Psoas muscle (tissue), 8 donors: ENCODE data around the gene PGF. TPM values are rescaled to one million over a fixed set of nuclear protein-coding genes. Genes with fewer than 3 reads are reported as not detected.

Experiments
- ATAC-seq, 4 donors: fragments of 200-7000 bp; cut with Tn5 transposase; one replicate each; pipeline ENCODE4 v1.9.1; 2020; ENCODE audit warnings: moderate library complexity in 3 of 4, mild to moderate bottlenecking in 2 of 4
- DNase-seq, 2 donors: peaks; one replicate each; pipeline ENCODE4 v3.0.0-alpha.2; 2020
- H3K27ac ChIP-seq: fragments of 200-600 bp; one replicate; pipeline ENCODE4 v1.8.0; 2022
- H3K27me3 ChIP-seq, 3 donors: fragments of 200-600 bp in 1 of 3; one replicate each; pipeline versions ENCODE4 v1.6.1 to v1.8.0; 2013 to 2022; ENCODE audit warnings: low read length in 2 of 3, mild to moderate bottlenecking in 2 of 3, moderate library complexity in 1 of 3; ENCODE audit not compliant: insufficient read depth in 3 of 3
- H3K36me3 ChIP-seq, 2 donors: fragments of 200-600 bp in 1 of 2; one replicate each; pipeline versions ENCODE4 v1.6.1 to v1.8.0; 2013 to 2022; ENCODE audit warnings: low read depth in 1 of 2, mild to moderate bottlenecking in 1 of 2, moderate library complexity in 1 of 2; ENCODE audit not compliant: insufficient read depth in 1 of 2
- H3K4me1 ChIP-seq: fragments of 200-600 bp; one replicate; pipeline ENCODE4 v1.8.0; 2022
- H3K4me3 ChIP-seq: fragments of 200-600 bp; one replicate; pipeline ENCODE4 v1.8.0; 2022; ENCODE audit warnings: mild to moderate bottlenecking
- H3K9me3 ChIP-seq: fragments of 200-600 bp; one replicate; pipeline ENCODE4 v1.8.0; 2022
- WGBS, 3 donors: extraction: QIAGEN DNeasy Blood & Tissue Kit; methylation state at CpG; one replicate each; pipeline versions ENCODE4 v1.1.6 to v1.1.7; 2013; 5-methylcytosine and 5-hydroxymethylcytosine counted together
- intact Hi-C, 2 donors: fragments of 100-400 bp; cut with DNase I; formaldehyde crosslinking; loops; one replicate each; pipeline versions ENCODE4 v1.11.0 to v1.14.2; 2022
- long read RNA-seq, 2 donors: library from polyadenylated mRNA; unstranded; transcript quantifications; one replicate each; pipeline ENCODE4 v2.0.0, GENCODE V29; 2021
- polyA plus RNA-seq, 3 donors: library from polyadenylated mRNA; stranded (reverse); fragments of 200-250 nt; gene quantifications; one replicate each; pipeline ENCODE4 v1.2.3, GENCODE V29; 2013
- total RNA-seq, 4 donors: library from RNA; stranded (reverse); fragmentation: NEBNext Ultra II Directional in 2 of 4; extraction: Animal tissue kit (Norgen Biotek cat#: 25700) in 2 of 4; gene quantifications; one replicate each; pipeline versions ENCODE4 v1.2.1 to v1.2.4, GENCODE V29; 2021 to 2023
- TF ChIP-seq, protein P1 (sequence below): fragments of 200-600 bp; IDR thresholded peaks from one replicate; pipeline ENCODE4 v1.8.0; 2022; ENCODE audit warnings: antibody characterized with exemption
- donor health status: healthy with polysubstance abuse.
- donor health status: DM: no; HTN: no; CAD: no; lungs with moderate emphysema.
- donor health status: Bipolar disorder and iron deficiency.
- donor health status: healthy.
- donor health status: DM: yes; HTN: yes; CAD: no.
- donor health status: DM: no; HTN: no; CAD: no.
- donor health status: DM: no; HTN: no; CAD: no.
- donor health status: DM: yes; HTN: yes; CAD: no.

Gene PGF
- 1 to 10 TPM; 4.1 to 9.8 (median 8.1) TPM for total RNA-seq
- polyA plus RNA-seq = 1 to 10 TPM; 2.5 to 9.2 (median 2.6) TPM
- long read RNA-seq, donor 1, transcript PGF-206 (7 exons, 1,927 nt) = minor isoform, 6 of 17 reads
- long read RNA-seq, donor 1, transcript PGF-203 (6 exons, 1,699 nt) = major isoform, 7 of 17 reads
- long read RNA-seq, donor 1, partial matches to known transcripts = 1 of 17 reads
- long read RNA-seq, donor 1, other reads (novel, unspliced or antisense) = 3 of 17 reads
- long read RNA-seq, donor 2, transcript PGF-203 (6 exons, 1,699 nt) = minor isoform, 10 of 24 reads
- long read RNA-seq, donor 2, transcript PGF-206 (7 exons, 1,927 nt) = major isoform, 12 of 24 reads
- long read RNA-seq, donor 2, partial matches to known transcripts = 0 of 24 reads
- long read RNA-seq, donor 2, other reads (novel, unspliced or antisense) = 1 of 24 reads

- Histone ChIP-seq H3K27ac (peak within 1 kb of the TSS; percentile 50), H3K4me3 (peak within 1 kb of the TSS; percentile 66), H3K27me3 (no peaks in the 10 kb centered on the region), H3K36me3 (no peaks in the 10 kb centered on the region), H3K4me1 (no peaks in the 10 kb centered on the region), H3K9me3 (no peaks in the 10 kb centered on the region)
- TF ChIP-seq, protein P1, sequence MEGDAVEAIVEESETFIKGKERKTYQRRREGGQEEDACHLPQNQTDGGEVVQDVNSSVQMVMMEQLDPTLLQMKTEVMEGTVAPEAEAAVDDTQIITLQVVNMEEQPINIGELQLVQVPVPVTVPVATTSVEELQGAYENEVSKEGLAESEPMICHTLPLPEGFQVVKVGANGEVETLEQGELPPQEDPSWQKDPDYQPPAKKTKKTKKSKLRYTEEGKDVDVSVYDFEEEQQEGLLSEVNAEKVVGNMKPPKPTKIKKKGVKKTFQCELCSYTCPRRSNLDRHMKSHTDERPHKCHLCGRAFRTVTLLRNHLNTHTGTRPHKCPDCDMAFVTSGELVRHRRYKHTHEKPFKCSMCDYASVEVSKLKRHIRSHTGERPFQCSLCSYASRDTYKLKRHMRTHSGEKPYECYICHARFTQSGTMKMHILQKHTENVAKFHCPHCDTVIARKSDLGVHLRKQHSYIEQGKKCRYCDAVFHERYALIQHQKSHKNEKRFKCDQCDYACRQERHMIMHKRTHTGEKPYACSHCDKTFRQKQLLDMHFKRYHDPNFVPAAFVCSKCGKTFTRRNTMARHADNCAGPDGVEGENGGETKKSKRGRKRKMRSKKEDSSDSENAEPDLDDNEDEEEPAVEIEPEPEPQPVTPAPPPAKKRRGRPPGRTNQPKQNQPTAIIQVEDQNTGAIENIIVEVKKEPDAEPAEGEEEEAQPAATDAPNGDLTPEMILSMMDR = no peak
- ATAC-seq (peak; percentile 77 to 88 (median 83)), DNase-seq (peak; percentile 73 to 85)
- WGBS, 3 donors = 3 to 5% (median 4%) methylated on average over 51 to 73 of the region's 73 CpGs
- intact Hi-C loops = no loop called here
Measured at GRCh38 chr14:74955229-74956026, at the start of gene PGF. Gene PGF (minus strand): TSS chr14:74955597. CDS start chr14:74955242, 355 bp downstream.

GRCh38 chr14:75003250-75004027 is 48.0 kb upstream of the PGF start:
- 7 to 10% (median 9%) methylated on average over 18 of the region's 18 CpGs for WGBS, 3 donors
- TF ChIP-seq, protein P1 = no peak
- intact Hi-C loops = loop anchor here (5.0 to 10.0 kb wide), 2 partner anchors 56 to 61 kb away; partner anchors contain the start of genes ACYP1 (in 1 of the 2) and ZC2HC1C (in 1 of the 2)
- ATAC-seq (peak in 3 of 4 donors; percentile 0 to 6 (median 4)), DNase-seq (no peak)
- peaks cover 9 to 47% of the 10 kb centered on the region in 2 donors for H3K36me3 ChIP-seq
- H3K4me1 ChIP-seq = peaks cover 16% of the 10 kb centered on the region
- H3K4me3 ChIP-seq = peak overlapping the region; percentile 92
- H3K9me3 ChIP-seq = peaks cover 10% of the 10 kb centered on the region
- H3K27me3 ChIP-seq = no peaks in the 10 kb centered on the region
- peak overlapping the region; percentile 92 for H3K27ac ChIP-seq

DNA sequence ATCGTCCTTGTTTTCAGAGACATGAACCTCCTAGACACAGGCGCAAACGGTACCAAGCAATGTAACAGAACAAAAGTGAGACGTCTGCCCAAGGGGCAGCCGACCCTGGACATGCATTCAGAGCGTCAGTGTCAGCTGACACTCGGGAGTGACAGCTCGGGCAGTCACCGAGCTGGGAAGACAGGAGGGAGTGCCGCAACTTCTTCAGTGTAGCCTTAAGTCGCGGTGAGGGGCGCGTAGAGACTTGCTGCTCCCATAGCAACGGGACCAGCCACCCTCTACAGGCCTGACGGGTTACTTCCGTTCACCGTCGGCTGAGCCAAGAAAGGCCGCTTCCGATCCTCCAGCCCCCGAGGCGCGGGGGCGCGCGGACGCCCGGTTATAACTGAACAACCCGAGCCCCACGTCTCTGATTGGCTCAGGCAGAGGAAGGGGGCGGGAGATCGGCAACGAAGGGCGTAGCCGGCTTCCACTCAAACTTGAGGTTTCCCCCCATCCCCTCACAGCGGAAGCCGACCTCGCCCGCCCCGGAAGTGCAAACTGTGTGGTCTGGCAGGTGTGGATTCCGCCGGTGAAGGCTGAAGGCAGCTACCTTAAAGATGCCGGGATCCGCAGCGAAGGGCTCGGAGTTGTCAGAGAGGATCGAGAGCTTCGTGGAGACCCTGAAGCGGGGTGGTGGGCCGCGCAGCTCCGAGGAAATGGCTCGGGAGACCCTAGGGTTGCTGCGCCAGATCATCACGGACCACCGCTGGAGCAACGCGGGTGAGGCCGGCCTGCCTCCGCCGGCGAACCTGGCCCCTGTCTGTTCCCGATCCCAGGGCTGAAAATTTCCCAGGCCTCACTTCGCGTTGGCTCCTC is 47.2 kb upstream of the PGF start, which contains the start of gene EIF2B2:
Gene EIF2B2, plus strand, starts transcription at position 530 of the 858 bp plus-strand sequence. Its CDS starts 70 bp downstream, at position 600.
- Histone ChIP-seq H3K27me3 (no peaks in the 10 kb centered on the region), H3K9me3 (peaks cover 10% of the 10 kb centered on the region), H3K4me1 (peaks cover 16% of the 10 kb centered on the region), H3K27ac (peak within 1 kb of the TSS; percentile 92), H3K36me3 (peaks cover 9 to 39% of the 10 kb centered on the region in 2 donors), H3K4me3 (peak within 1 kb of the TSS; percentile 92)
- intact Hi-C loops = loop anchor here (5.0 to 10.0 kb wide), 2 partner anchors 55 to 62 kb away; partner anchors contain the start of genes ACYP1 (in 1 of the 2) and ZC2HC1C (in 1 of the 2)
- TF ChIP-seq, protein P1 = peak; percentile 20
- 0 to 1% (median 1%) methylated on average over 62 to 66 of the region's 66 CpGs for WGBS, 3 donors
- DNase-seq (peak; percentile 98 to 99), ATAC-seq (peak; percentile 99)
